CD4-positive, alpha-beta T cell treated with Interleukin-1 beta for 1 hour (primary cell): ENCODE data around the gene MAPKAP1.
"Not testable (repeated sequence)": the region's sequence is repeated elsewhere in the genome, so short reads cannot be mapped to it uniquely, and the experiment has no call there.

ENCODE experiments used
- DNase-seq, 2 donors: peaks; one replicate each; pipeline ENCODE4 v3.0.0-alpha.2; 2020 to 2022

MAPKAP1 gene

DNA sequence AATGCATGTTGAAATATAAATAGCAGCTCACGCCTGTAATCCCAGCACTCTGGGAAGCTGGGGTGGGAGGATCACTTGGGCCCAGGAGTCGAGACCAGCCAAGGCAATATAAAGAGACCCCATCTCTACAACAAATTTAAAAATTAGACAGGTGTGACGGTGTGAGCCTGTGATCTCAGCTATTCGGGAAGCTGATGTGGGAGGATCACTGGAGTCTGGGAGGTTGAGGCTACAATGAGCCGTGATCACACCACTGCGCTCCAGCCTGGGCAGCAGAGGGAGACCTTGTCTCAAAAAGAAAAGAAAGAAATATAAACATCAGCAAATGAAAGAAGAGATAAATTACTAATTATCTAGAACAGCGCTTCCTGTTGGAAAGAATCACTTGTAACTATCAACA is 105.0 kb downstream of the MAPKAP1 start:
- DNase-seq: no peak

DNA sequence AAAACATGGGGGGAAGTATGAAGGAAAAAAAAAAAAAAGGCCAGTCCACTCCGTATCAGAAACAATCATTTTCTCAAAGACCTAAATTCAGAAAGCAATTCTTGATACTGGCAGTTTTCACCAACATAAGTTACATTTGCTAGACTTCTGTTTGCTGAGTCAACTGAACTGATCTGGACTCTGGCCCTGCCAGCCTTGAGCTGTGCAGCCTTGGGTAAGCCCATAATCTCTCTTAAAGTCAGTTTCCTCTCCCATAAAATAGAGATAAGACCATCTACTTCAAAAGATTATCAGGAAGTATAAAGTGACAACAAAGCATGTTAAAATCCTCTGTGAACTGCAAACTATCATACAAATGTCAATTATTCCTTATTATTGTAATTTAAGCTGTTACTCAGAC is 106.8 kb downstream of the MAPKAP1 start:
- DNase-seq: no peak

GRCh38 chr9:125594223-125594610 is 112.8 kb downstream of the MAPKAP1 start:
- DNase-seq: no peak

DNA sequence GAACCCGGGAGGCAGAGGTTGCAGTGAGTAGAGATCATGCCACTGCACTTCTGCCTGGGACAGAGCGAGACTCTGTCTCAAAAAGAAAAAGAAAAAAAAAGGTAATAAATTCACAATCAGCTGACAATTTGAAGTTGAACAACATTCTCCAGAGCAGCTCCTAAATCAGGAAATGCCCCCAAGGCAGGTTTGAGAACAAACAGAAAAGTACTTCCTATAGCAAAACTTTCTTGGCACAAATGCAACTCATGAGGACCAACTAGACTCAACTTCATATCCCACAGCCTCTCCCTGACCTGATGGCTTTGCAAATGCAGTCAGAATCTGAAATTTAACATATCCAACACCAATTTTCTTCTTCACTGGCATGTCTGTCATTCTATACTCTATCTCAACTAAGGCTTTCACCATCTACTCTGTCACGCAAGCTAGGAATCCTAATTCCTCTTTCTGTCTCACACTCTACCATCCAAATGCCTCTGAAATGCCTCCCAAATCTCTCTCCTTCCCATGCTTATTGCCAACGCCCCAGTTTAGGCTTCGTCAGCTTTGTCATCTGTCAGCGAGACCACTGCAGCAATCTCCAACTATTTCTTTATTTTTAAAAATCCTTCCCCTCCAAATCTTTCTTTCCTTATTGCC is 113.3 kb downstream of the MAPKAP1 start:
- DNase-seq: no peak

DNA sequence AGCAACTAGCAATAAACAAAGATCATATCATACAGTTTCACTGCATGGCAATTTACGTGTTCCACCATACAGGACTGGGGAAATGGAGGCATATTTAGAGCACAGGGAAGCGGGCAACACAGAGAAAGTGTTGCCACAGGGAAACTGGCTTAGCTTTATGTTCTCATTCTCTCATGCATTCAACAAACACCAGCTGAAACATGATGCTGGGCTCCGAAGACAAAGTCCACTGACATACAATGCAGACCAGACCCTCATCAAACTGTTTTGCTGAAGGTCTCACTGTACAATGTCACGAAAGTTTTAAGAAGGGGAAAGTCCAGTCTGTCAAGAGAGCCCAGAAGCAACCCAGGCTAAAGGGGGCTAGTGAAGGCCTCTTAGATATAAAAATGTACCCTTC is 115.1 kb downstream of the MAPKAP1 start:
- no peak for DNase-seq

DNA sequence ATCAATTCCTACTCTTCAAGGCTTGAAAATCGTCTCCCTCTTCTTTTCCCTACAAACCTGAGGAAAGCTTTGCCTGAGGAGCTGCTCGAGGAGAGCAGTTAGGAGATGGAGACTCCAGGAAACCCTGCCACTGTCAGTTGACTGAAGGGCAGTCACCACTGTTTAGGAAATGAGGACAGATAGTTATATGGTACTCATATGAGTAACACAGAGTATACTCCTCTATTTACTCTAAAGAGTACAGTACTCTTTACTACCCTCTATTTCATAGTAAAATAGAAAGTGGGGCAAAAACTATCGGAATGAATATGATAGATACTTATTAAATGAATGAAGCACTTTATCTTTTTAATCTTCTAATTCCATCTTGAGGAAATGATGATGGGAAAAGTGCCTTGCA is 115.8 kb downstream of the MAPKAP1 start:
- no peak for DNase-seq

- no peak for DNase-seq
Observed at GRCh38 chr9:125589287-125589686, 117.7 kb downstream of the MAPKAP1 start.

GRCh38 chr9:125587819-125588460 is 119.1 kb downstream of the MAPKAP1 start:
- DNase-seq: no peak

GRCh38 chr9:125586172-125586511 is 120.9 kb downstream of the MAPKAP1 start:
- no peak for DNase-seq

- DNase-seq: no peak
Observed at GRCh38 chr9:125585503-125586171, 121.4 kb downstream of the MAPKAP1 start.

DNA sequence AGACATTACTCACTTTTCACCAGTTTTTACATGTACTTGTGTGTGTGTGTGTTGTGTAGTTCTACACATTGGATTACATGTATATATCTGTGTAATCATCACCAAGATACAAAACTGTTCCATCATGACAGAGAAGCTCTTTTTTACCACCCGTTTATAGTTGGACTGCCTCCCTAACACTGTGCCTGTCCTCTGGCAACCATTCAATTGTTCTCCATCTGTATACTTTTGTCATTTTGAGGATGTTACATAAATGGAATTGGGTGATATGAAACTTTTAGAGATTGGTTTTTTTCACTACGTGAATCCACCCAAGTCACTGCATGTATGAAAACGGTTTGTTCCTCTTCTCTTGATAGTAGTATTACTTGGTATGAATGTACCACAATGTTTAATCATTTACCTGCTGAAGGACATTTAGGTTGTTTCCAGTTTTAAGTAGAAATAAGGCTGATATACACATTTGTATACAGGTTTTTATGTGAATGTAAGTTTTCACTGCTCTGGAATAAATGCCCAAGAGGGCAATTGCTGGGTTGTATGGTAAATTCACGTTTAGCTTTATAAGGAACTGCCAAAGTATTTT is 126.2 kb downstream of the MAPKAP1 start:
- DNase-seq: no peak

DNA sequence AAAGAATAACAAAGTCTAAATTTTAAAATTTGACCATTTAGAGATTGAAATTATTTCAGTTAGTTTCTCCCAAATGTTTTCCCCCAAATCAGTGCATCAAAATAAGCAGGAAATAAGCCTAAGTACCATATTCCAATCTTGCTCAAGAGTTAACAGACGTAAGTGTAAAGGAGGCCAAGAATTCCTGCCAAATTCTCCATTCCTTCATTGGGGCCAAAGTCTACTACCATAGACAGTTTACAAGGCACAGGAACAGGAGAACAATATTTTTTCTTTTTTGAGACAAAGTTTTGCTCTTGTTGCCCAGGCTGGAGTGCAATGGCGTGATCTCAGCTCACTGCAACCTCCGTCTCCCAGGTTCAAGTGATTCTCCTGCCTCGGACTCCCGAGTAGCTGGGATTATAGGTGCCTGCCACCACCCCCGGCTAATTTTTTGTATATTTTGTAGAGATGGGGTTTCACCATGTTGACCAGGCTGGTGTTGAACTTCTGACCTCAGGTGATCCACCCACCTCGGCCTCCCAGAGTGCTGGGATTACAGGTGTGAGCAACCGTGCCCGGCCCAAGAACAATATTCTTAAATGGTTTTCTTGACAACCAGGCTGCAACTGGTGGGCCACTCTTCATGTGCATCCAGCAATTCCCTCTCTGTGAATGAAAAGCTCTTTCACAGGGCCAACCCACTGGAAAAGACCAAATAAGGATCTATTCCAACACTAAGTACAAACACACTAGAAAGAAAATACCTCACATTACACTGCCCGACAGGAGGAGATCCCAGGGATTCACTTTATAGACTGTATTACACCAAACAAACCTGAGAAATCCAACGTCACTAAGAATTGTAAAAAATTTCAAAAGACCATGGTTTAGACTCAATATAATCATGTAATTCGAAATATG is 127.7 kb downstream of the MAPKAP1 start:
- no peak for DNase-seq

DNA sequence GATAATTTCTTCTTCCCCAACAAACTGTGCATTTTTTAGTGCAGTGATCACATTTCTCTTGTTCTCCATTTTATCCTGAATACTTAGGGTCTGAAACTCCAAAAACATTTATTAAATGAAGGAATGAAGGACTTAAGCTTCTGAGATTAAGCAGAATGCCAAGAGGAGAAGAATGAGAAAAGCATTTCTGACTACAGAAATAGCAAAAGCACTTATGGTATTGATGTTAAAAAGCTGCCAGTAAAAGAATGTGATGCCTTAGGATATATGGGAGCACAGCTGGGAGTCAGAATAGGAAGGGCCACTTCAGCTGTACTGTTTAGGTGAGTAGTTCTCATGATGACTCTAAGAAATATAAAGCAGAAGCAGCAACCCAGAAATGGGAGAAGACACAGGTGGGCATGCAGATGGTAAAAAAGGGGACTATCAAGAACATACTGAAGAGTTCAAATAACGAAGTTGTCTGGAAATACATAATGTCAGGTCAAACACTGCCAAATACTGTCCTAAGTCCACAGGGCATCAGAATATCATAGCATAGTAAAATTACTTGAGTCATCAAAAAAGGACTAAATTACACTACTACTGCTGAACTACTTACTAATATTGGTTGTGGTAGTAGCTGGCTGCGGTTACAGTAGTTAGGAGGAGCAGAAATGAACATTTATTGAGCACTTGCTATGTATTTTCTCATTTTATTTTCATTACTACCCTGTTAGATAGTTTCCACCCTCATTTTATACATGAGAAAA is 132.7 kb downstream of the MAPKAP1 start:
- no peak for DNase-seq

GRCh38 chr9:125572461-125572860 is 134.5 kb downstream of the MAPKAP1 start:
- DNase-seq: not testable (repeated sequence)

DNA sequence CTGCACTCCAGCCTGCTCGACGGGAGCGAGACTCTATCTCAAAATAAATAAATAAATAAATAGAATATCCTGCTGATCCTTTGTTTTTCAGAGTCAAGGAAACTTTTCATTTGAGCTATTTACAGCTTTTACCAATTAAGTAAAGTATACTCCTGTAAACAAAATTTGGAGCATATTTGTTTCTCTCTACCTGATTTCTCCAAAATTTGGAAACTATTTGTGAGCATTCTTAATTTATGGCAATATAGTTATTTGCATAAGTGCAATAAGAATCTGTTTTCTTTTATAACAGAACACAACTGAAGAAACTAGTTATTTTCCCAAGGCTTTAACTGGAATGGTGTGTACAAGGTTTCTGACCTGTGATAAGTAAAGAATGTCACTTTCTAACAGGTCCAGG is 135.2 kb downstream of the MAPKAP1 start:
- DNase-seq: not testable (repeated sequence)

- DNase-seq: no peak
Observed at GRCh38 chr9:125570246-125570645, 136.8 kb downstream of the MAPKAP1 start.

GRCh38 chr9:125568621-125569020 is 138.4 kb downstream of the MAPKAP1 start:
- no peak for DNase-seq

DNA sequence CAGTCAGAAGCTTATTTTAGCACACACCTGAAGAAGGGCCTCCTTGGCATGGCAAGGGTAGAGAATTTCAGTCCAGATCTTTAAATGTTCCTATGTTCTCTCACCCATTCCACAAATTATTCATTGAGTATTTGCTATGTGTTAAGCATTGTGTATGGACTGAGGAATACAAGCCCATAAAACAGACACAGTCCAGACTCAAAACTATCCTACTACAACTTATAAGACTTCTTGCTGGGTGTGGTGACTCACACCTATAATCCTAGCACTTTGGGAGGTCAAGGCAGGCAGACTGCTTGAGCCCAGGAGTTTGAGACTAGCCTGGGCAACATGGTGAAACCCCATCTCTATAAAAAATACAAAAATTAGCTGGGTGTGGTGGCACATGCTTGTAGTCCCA is 141.0 kb downstream of the MAPKAP1 start:
- not testable (repeated sequence) for DNase-seq

DNA sequence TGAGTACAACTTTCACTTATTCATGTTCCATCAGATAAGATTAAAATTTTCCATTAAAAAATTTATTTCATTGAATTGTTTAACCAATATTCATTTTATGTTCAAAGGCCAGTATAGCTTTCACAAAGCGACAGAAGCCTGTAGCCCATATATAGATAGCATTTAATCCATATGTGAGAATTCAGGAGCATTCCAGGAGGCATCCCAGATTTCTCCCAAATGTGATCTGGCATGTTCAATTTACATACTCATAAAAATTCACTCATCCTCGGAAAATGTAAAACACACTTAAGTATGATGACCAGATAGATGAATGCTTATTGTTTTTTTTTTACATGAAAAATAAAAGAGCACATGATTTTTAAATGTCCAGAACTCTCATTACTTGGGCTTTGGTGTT is 141.9 kb downstream of the MAPKAP1 start:
- DNase-seq: no peak

- DNase-seq: no peak
Observed at GRCh38 chr9:125564631-125565030, 142.4 kb downstream of the MAPKAP1 start.

GRCh38 chr9:125561509-125562148 is 145.4 kb downstream of the MAPKAP1 start:
- DNase-seq: no peak

- DNase-seq: no peak
Observed at GRCh38 chr9:125559894-125560293, 147.1 kb downstream of the MAPKAP1 start.
